ENCODE results near the gene ARFGAP2. TPM values are rescaled to one million over a fixed set of nuclear protein-coding genes. Genes with fewer than 3 reads are reported as not detected.

ARFGAP2 gene
- total and polyA plus RNA-seq, 2 of the 8 experiments (the other 6 are each of a cell fraction or from before 2014, with no cell fraction given), result 50.2 to 64.0 TPM

DNA sequence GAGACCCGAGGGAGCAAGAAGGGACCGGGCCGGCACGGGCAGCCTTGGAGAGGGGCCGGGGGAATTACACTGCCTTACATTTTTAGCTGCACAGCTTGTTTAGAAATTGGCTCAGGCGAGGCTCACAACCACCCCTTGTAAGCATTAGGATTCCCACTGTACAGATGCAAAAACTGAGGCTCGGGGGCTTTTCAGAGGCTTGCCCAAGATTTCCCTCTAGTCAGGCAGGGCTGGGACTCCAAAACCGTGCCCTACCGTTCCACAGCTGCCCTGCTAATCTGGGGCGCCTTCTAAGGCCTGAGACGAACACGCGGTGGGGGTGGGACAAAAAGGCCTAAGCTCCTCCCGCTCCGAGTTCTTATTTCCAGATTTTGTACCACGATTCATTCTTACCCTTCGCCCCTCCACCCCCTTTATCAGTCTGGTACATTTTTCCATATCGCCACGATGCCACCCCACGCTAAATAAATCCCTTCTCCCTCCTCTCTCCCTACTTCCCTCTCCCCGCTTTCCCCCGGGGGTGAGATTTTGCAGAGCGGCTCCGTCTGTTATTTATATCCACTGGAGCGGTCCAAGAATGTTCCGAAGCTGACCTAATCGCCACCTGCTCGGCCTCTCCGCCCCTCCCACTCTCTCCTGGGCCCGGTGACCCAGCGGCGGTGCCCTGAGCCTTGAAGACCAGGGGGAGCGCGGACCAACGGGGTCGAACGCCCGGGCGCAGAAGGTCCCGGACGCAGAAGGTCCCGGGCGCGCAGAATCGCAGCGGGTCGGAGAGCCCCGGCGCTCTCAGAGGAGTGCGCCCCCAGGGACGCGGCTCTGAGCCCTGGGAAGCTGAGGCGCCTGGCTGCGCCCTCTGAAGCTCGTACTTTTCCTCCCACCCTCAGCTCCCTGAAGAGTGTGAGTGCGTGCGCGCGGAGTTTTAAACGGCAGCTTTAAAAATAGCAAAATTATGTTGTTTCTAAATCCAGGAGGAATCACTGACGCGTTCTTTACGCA, 10.3 kb upstream of the ARFGAP2 start:
- Histone ChIP-seq H3K4me1 (replicated peaks in 1 of 4; ENCODE audit: control insufficient read depth in 3 of 4, insufficient read depth in 4 of 4, low read length in 3 of 4) (peaks cover 0 to 8% (median 6%) of the 10 kb centered on the region in 4 experiments; a peak in 5 of 7 replicates), H3K79me1 (ENCODE audit: low read depth, low read length) (peaks cover 3% of the 10 kb centered on the region; the same call in 1 of the 2 replicates), H3K4me2 (ENCODE audit: insufficient read depth in 1 of 2, low read depth in 2 of 2, low read length in 2 of 2) (peak overlapping the region; percentile 66 to 77), H2BK20ac (ENCODE audit: low read length) (no peak overlapping the region), H3K79me2 (ENCODE audit: control insufficient read depth in 1 of 2, insufficient read depth in 2 of 2, low read length in 2 of 2) (peaks cover 0 to 16% of the 10 kb centered on the region in 2 experiments; a peak in 3 of 4 replicates), H4K20me1 (replicated peaks in 1 of 2; ENCODE audit: control insufficient read depth in 1 of 2, insufficient read depth in 2 of 2, low read length in 2 of 2) (peaks cover 0 to 4% of the 10 kb centered on the region in 2 experiments), H4K5ac (ENCODE audit: insufficient read length, low read depth, low read length) (peak overlapping the region; percentile 79), H2BK15ac (ENCODE audit: low read length) (no peak overlapping the region), H3K4ac (replicated peaks; ENCODE audit: insufficient read length, low read depth, low read length) (no peak overlapping the region), H3K9me3 (ENCODE audit: insufficient read depth in 2 of 2, low read depth in 1 of 2, low read length in 1 of 2) (no peaks in the 10 kb centered on the region), H3K27ac (ENCODE audit: low read depth, low read length) (no peak overlapping the region), H3K23ac (ENCODE audit: insufficient read length) (no peak overlapping the region), H3K4me3 (ENCODE audit: extremely low read depth in 1 of 4, insufficient read depth in 2 of 4, low read depth in 3 of 4, low read length in 4 of 4) (peak overlapping the region; percentile 62 to 92 (median 82)), H3K27me3 (replicated peaks in 1 of 4; ENCODE audit: control insufficient read depth in 3 of 4, extremely low read depth in 1 of 4, insufficient read depth in 3 of 4, low read length in 3 of 4) (peaks cover 0 to 6% (median 0%) of the 10 kb centered on the region in 4 experiments; a peak in 3 of 7 replicates), H3K56ac (replicated peaks; ENCODE audit: insufficient read length, low read depth, low read length) (peak overlapping the region; percentile 64), H3K36me3 (ENCODE audit: control insufficient read depth in 2 of 4, insufficient read depth in 4 of 4, low read length in 3 of 4) (peaks cover 2 to 3% (median 3%) of the 10 kb centered on the region in 4 experiments; a peak in 3 of 8 replicates), H3K18ac (ENCODE audit: extremely low read depth, low read length) (peak overlapping the region; percentile 87), H2AFZ (ENCODE audit: low read length) (no peak overlapping the region), H2BK5ac (ENCODE audit: low read depth, low read length) (no peak overlapping the region), H4K91ac (replicated peaks; ENCODE audit: insufficient read length, low read length) (peak overlapping the region; percentile 69), H2BK120ac (replicated peaks; ENCODE audit: low read depth, low read length) (no peak overlapping the region), H3K9ac (replicated peaks in 1 of 4; ENCODE audit: extremely low read depth in 1 of 4, low read depth in 3 of 4, low read length in 3 of 4) (peak overlapping the region; percentile 48 to 75 (median 52); a peak in 6 of 7 replicates), H2BK12ac (ENCODE audit: low read depth, low read length) (0 out of 2 replicates have a peak overlapping the region, but pooled peaks have one; percentile 23), H4K8ac (ENCODE audit: extremely low read depth, insufficient read depth, low read length) (peak overlapping the region; percentile 53; the same call in 1 of the 2 replicates), H3K23me2 (ENCODE audit: low read depth, low read length) (peaks cover 12% of the 10 kb centered on the region; the same call in 1 of the 2 replicates), H2AK5ac (ENCODE audit: low read depth, low read length) (no peak overlapping the region), H3K14ac (ENCODE audit: insufficient read length) (no peak overlapping the region)
- no peak for FAIRE-seq
- CTCF ChIA-PET (ENCODE audit: partially characterized antibody), result interaction anchor here (0.7 to 16.6 kb wide), 10 partner anchors 9 to 375 kb away, joined by 3 to 247 read pairs (median 4); partner anchors contain the start of genes ARFGAP2 and DDB2
- POLR2A ChIA-PET (ENCODE audit: partially characterized antibody), result interaction anchor here (1.1 to 3.9 kb wide), 16 partner anchors 9 to 274 kb away, joined by 3 to 49 read pairs (median 10); partner anchors contain the start of genes ACP2, ARFGAP2 and DDB2
- peak in 1 of 2 experiments; percentile 77 for DNase-seq (ENCODE audit: low read depth in 1 of 2, low spot score in 2 of 2)
- whole genome bisulfite sequencing, 2 experiments (ENCODE audit: extremely low coverage in 1 of 2, insufficient coverage in 1 of 2, insufficient read length in 1 of 2, insufficient replicate concordance in 2 of 2, low coverage in 1 of 2, low lambda C conversion rate in 2 of 2, missing lambda C conversion rate in 1 of 2), result 2% methylated on average over 58 of the region's 63 CpGs; no CpG with 5 or more reads in 1 of the 2 experiments
- TF ChIP-seq CHD1 (IDR thresholded peaks at IDR 0.05; ENCODE audit: low read depth, low read length) (no peak), POLR2A (IDR thresholded peaks at IDR 0.05; ENCODE audit: control extremely low read depth in 1 of 2, low read depth in 2 of 2, low read length in 2 of 2) (peak in 1 of 2 experiments; percentile 91; a peak in 2 of 3 replicates), GTF2F1 (IDR thresholded peaks at IDR 0.05; ENCODE audit: borderline replicate concordance, low read depth, low read length) (0 out of 2 replicates have a peak, but pooled peaks have one; percentile 49), EGR1 (IDR thresholded peaks at IDR 0.05; ENCODE audit: borderline replicate concordance, low read depth, low read length) (no peak), SRF (IDR thresholded peaks at IDR 0.05; ENCODE audit: low read depth, low read length) (no peak), EZH2 (IDR thresholded peaks at IDR 0.05; ENCODE audit: low read depth, low read length, severe bottlenecking) (no peak)
- TF ChIP-seq, protein P1, sequence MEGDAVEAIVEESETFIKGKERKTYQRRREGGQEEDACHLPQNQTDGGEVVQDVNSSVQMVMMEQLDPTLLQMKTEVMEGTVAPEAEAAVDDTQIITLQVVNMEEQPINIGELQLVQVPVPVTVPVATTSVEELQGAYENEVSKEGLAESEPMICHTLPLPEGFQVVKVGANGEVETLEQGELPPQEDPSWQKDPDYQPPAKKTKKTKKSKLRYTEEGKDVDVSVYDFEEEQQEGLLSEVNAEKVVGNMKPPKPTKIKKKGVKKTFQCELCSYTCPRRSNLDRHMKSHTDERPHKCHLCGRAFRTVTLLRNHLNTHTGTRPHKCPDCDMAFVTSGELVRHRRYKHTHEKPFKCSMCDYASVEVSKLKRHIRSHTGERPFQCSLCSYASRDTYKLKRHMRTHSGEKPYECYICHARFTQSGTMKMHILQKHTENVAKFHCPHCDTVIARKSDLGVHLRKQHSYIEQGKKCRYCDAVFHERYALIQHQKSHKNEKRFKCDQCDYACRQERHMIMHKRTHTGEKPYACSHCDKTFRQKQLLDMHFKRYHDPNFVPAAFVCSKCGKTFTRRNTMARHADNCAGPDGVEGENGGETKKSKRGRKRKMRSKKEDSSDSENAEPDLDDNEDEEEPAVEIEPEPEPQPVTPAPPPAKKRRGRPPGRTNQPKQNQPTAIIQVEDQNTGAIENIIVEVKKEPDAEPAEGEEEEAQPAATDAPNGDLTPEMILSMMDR (IDR thresholded peaks at IDR 0.05; ENCODE audit: control extremely low read depth in 1 of 3, insufficient read depth in 1 of 3, low read depth in 1 of 3, low read length in 3 of 3), result no peak
